T-helper 1 cell treated with Interleukin-12 subunit alpha and Interleukin-12 subunit beta and Interleukin-4 antibody, amounts not matched to agents 30 μg/mL and 1 μg/mL, for 36 hours (primary cell): ENCODE measurements around the gene NRP2.

Experiments used
- H3K27ac Mint-ChIP-seq: one replicate; pipeline ENCODE4 v1.8.0; 2021; ENCODE audit warnings: mild to moderate bottlenecking, mixed read lengths
- H3K27me3 Mint-ChIP-seq: one replicate; pipeline ENCODE4 v1.8.0; 2021; ENCODE audit warnings: low read depth, mixed read lengths
- H3K36me3 Mint-ChIP-seq: one replicate; pipeline ENCODE4 v1.8.0; 2021; ENCODE audit warnings: low read depth, mixed read lengths
- H3K4me1 Mint-ChIP-seq: one replicate; pipeline ENCODE4 v1.8.0; 2021; ENCODE audit warnings: low read depth, mixed read lengths
- H3K4me3 Mint-ChIP-seq: one replicate; pipeline ENCODE4 v1.8.0; 2021; ENCODE audit warnings: mild to moderate bottlenecking, moderate library complexity, mixed read lengths
- H3K9me3 Mint-ChIP-seq: one replicate; pipeline ENCODE4 v1.8.0; 2021; ENCODE audit warnings: mixed read lengths

The NRP2 gene

DNA sequence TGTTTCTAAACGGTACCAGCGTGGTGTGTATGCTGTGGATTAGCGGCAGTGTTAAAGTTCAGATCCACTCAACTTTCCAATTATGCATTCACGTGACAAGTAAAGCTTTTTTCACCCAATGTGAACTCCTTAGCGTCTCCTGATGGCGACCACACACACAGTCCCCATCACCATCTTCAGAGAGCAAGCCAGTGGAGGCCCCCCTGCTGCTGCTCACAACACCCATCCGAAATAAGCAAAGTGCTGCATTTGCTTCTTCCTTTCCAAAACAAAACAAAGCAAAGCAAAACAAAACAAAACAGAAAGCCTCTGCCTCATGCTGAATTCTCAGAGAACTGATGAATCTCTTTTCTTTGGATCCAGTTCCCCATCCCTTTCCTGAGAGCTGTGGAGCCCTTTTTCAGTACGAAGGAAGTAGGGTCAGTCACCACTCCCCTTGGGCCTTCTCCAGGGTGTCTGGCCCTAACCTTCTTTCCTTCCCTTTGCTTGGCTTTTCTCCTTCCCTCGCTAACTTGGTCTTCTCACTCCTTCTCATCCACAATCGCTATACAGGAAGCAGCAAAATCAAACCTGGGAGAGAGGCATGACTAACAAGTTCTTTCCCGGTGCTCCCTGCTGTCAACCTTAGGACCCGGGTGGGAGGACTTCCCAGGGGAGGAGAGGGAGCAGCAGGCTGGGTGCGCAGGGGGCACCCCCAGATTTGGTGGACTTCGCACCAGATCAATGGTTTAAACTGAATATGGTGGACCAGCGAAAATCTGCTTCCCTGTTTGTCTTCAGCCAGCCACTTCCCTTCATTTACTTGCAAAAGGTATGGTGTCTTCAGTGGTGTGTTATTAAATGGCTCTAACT, 56.0 kb downstream of the NRP2 start:
- no peaks in the 10 kb centered on the region for H3K36me3 Mint-ChIP-seq
- no peaks in the 10 kb centered on the region for H3K9me3 Mint-ChIP-seq
- H3K27ac Mint-ChIP-seq: no peak overlapping the region
- no peak overlapping the region for H3K4me3 Mint-ChIP-seq
- H3K27me3 Mint-ChIP-seq: peaks cover 5% of the 10 kb centered on the region
- H3K4me1 Mint-ChIP-seq: no peaks in the 10 kb centered on the region

DNA sequence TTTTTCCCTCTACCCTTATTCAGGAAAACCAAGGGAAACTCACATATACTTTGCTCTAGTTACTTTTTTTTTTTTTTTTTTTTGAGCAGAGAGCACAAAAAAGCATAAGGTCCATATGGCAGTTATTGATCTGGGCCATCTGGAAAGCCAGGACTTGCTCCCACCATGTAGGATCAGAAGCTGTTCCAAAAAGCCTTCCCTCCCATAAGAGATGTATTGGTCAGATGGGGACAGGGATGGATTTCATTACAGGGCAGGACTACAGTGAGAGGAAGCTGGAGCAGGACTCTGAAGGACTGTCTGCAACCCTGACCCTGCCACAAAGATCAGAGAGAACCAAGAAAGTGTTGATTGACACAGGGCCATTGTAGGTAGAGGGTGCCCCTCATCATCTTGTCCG, 57.3 kb downstream of the NRP2 start:
- no peaks in the 10 kb centered on the region for H3K4me1 Mint-ChIP-seq
- H3K9me3 Mint-ChIP-seq: no peaks in the 10 kb centered on the region
- no peak overlapping the region for H3K4me3 Mint-ChIP-seq
- H3K27ac Mint-ChIP-seq: no peak overlapping the region
- H3K36me3 Mint-ChIP-seq: no peaks in the 10 kb centered on the region
- peaks cover 5% of the 10 kb centered on the region for H3K27me3 Mint-ChIP-seq

DNA sequence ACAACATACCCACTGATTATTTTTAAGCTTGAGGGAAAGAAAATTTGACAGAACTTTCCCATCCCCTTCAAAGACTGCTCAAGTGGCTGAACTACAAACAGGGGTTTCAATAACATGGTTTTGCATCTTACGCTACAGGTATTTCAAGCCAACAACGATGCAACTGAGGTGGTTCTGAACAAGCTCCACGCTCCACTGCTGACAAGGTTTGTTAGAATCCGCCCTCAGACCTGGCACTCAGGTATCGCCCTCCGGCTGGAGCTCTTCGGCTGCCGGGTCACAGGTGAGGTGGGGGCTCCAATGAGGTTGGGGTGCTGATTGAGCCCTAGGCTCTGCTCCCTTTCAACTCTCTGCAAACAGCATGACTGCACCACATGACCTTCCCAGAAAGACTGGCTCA, 58.1 kb downstream of the NRP2 start:
- Mint-ChIP-seq H3K4me1 (no peaks in the 10 kb centered on the region), H3K27me3 (peaks cover 5% of the 10 kb centered on the region), H3K27ac (no peak overlapping the region), H3K36me3 (no peaks in the 10 kb centered on the region), H3K9me3 (no peaks in the 10 kb centered on the region), H3K4me3 (no peak overlapping the region)

DNA sequence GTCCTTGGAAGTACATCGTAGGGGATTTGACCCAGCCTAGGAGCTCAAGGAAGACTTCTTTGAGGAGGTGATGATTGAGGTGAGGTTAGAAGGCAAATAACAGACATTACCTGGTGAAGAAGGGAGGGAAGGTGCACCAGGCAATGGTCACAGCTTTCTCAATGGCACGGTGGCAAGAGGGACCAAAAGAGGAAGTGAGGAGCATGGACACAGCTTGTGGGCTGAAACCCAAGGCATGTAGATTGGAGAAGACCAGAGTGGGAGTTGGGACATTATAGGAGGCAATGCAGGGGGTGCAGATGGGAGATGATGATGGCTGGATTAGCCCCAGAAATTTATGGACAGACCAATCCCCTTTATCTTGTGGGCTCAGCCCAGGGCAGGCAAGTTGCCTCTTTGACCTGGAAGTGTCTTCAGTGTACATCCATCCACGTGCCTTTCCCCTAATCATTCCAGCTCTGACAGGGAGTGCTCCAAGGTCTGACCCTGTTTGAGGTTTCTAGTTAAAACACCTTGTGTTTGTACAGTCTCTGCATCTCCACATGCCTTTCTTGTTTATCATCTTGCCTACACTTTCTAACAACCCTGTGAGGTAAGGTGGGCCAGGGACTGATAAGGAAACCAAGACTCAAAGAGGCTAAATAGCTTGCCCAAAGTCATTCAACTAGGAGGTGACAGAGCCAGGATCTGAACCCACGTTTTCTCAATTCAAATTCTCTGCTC, 59.1 kb downstream of the NRP2 start:
- Mint-ChIP-seq H3K4me1 (no peaks in the 10 kb centered on the region), H3K36me3 (no peaks in the 10 kb centered on the region), H3K9me3 (no peaks in the 10 kb centered on the region), H3K27me3 (peaks cover 5% of the 10 kb centered on the region), H3K4me3 (no peak overlapping the region), H3K27ac (no peak overlapping the region)

DNA sequence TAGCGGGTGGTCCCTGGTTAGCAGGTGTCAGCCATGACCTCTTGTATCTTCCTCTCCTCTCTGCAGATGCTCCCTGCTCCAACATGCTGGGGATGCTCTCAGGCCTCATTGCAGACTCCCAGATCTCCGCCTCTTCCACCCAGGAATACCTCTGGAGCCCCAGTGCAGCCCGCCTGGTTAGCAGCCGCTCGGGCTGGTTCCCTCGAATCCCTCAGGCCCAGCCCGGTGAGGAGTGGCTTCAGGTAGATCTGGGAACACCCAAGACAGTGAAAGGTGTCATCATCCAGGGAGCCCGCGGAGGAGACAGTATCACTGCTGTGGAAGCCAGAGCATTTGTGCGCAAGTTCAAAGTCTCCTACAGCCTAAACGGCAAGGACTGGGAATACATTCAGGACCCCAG, 60.8 kb downstream of the NRP2 start:
- H3K9me3 Mint-ChIP-seq: no peaks in the 10 kb centered on the region
- no peak overlapping the region for H3K4me3 Mint-ChIP-seq
- H3K27me3 Mint-ChIP-seq: no peaks in the 10 kb centered on the region
- no peaks in the 10 kb centered on the region for H3K36me3 Mint-ChIP-seq
- no peaks in the 10 kb centered on the region for H3K4me1 Mint-ChIP-seq
- no peak overlapping the region for H3K27ac Mint-ChIP-seq

DNA sequence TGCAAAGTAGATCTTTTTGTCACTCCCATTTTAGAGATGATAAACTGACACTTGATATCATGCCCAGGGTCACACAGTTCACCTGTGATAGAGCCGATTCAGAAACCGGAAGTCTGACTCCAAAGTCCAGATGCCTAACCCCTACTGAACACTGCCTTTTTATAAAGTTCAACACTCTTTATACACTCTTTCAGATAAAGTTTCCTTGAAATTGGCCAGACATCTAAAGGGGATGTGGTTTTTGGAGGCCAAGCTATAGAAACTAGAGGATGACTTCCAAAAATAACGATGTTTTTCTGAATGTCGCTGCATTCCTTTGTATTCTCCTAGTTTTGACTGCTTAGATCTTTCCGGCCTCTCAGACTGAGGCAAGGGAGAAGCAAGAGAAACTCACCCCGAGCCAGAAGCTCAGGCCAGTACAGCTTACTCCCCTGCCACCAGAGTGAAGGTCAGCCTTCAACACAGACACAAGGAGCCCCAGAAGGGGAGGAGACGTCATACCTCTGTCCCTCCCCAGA, 61.8 kb downstream of the NRP2 start:
- H3K27me3 Mint-ChIP-seq: no peaks in the 10 kb centered on the region
- no peaks in the 10 kb centered on the region for H3K9me3 Mint-ChIP-seq
- no peak overlapping the region for H3K4me3 Mint-ChIP-seq
- no peak overlapping the region for H3K27ac Mint-ChIP-seq
- no peaks in the 10 kb centered on the region for H3K4me1 Mint-ChIP-seq
- H3K36me3 Mint-ChIP-seq: no peaks in the 10 kb centered on the region

DNA sequence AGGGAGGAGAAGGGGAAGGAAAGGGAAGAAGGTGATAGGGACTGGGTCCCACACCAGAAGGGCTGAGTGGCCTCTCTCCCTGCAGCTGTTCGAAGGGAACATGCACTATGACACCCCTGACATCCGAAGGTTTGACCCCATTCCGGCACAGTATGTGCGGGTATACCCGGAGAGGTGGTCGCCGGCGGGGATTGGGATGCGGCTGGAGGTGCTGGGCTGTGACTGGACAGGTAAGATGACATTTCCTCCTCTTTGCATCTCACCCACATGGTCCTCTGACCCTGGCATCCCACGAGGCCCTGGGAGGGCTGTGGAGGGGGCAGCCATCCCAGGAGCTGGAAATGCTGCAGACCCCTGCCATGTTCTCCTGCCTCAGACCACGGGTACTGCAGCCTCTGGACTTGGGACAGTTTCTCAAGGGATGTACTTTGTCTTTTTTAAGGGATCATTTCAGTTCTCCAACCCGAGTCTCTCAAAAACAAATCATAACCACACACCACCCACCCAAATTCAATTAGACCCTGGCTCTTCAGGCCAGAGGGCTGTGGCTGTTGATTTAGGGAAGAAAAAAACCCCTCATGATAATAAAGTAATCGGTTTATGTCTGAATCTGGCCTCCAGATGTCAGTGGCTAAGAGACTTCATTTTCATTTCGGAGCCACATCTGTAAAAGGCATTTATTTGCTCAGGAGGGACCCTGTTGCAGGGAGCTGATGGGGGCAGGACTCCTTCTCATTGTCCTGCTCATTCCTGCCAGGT, 63.5 kb downstream of the NRP2 start:
- no peak overlapping the region for H3K27ac Mint-ChIP-seq
- H3K36me3 Mint-ChIP-seq: no peaks in the 10 kb centered on the region
- no peaks in the 10 kb centered on the region for H3K27me3 Mint-ChIP-seq
- no peaks in the 10 kb centered on the region for H3K4me1 Mint-ChIP-seq
- H3K4me3 Mint-ChIP-seq: no peak overlapping the region
- H3K9me3 Mint-ChIP-seq: no peaks in the 10 kb centered on the region

DNA sequence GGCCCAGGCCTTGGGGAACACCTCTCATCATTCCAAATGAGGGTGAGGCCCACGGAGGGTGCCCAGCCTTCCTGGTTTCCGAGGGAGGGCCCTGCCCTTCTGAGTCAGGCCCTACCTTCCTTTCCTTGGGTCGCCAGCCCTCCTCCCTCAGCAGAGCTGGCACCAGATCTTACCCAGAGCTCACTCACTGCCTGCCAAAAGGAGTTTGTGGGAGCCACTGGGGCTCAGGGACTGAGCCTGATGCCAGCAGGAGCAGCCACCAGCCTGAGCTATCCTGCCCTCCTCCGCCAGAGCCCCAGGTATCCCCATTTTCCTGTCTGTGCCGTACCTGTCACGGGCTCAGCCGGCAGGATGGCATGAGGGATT, 64.1 kb downstream of the NRP2 start:
- no peak overlapping the region for H3K27ac Mint-ChIP-seq
- H3K9me3 Mint-ChIP-seq: no peaks in the 10 kb centered on the region
- H3K4me1 Mint-ChIP-seq: no peaks in the 10 kb centered on the region
- no peaks in the 10 kb centered on the region for H3K27me3 Mint-ChIP-seq
- H3K36me3 Mint-ChIP-seq: no peaks in the 10 kb centered on the region
- no peak overlapping the region for H3K4me3 Mint-ChIP-seq

DNA sequence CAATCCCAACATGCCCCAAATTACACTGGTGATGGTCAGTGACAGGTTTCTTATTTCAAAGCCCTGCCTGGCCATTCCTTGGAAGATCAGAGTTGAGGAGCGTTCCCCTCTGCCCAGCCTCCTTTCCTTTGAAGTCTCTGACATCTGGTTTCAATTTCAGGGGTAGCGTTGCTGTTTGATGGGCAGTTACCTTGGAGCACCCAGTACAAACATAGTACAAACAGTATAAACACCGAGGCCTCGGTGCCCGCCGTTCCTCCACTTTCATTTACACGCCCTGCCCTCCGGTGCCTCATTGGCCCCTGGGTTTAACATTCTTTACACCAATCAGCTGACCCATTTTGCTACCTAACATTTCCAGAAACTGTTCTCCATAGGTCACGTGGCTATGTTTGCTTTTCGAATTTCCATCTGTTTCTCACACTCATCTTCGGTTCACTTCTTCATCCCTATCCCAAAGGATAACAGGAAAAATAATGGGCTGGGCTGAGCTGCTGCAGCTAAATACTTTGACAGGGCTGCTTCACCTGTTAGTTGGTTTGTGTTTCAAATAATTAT, 65.6 kb downstream of the NRP2 start:
- H3K4me1 Mint-ChIP-seq: no peaks in the 10 kb centered on the region
- no peak overlapping the region for H3K4me3 Mint-ChIP-seq
- no peaks in the 10 kb centered on the region for H3K9me3 Mint-ChIP-seq
- no peak overlapping the region for H3K27ac Mint-ChIP-seq
- H3K27me3 Mint-ChIP-seq: no peaks in the 10 kb centered on the region
- no peaks in the 10 kb centered on the region for H3K36me3 Mint-ChIP-seq

DNA sequence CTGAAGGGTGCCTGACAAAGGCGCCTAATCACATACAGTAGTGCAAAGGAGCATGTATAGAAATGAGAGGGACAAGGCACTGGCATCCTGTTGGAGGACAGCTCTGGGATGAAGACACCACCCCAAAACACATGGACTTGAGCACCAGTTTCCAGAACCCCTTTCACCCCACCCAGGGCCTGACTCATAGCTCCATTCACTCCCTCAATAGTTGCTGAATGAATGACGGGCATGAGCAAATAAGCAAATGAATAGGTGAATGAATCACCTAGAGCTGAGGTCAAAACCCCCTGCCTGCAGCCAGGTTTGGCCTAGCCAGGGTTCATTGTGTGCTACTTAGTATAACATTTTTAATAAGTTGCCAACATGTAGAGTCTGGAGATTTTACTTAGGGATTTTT, 66.3 kb downstream of the NRP2 start:
- no peak overlapping the region for H3K27ac Mint-ChIP-seq
- H3K36me3 Mint-ChIP-seq: no peaks in the 10 kb centered on the region
- H3K27me3 Mint-ChIP-seq: no peaks in the 10 kb centered on the region
- H3K4me3 Mint-ChIP-seq: no peak overlapping the region
- no peaks in the 10 kb centered on the region for H3K9me3 Mint-ChIP-seq
- no peaks in the 10 kb centered on the region for H3K4me1 Mint-ChIP-seq

DNA sequence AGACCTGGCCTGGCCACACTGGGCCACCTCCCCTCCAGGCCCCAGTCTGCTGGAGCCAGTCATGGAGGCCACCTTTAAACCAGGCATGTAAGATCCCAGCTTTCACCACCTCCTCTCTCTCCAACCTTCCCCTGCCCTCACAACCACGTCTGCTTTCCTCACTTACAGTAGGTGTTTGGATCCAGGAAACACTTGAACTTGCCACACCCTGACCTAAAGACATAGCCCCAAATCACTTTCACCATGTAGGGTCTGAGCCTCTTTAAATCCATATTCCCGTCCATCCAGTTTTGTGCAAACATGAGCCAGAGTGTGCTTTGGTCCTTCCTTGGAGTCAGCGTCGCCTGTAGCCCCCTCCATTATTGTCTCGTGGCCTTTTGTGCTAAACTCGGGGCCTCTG, 66.8 kb downstream of the NRP2 start:
- H3K36me3 Mint-ChIP-seq: no peaks in the 10 kb centered on the region
- H3K27ac Mint-ChIP-seq: no peak overlapping the region
- H3K9me3 Mint-ChIP-seq: no peaks in the 10 kb centered on the region
- H3K4me3 Mint-ChIP-seq: no peak overlapping the region
- H3K27me3 Mint-ChIP-seq: no peaks in the 10 kb centered on the region
- no peaks in the 10 kb centered on the region for H3K4me1 Mint-ChIP-seq

DNA sequence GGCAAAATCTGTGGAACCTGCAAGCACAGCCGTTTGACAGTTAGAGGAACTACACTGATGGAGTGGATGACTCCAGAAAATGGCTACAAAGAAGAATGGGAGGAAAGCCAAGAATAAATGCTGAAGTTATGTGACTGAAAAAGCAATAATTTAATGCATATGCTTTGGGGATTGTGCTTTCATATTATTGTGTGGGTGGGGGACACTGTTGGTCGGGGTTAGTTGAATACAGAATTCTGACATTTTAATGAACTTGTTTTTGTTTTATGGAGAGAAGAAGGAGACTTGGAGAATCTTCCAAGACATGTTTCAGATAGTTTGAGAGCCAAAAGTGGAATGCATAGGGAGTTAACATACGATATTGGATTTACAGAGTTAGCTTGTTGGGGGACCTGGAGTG, 68.5 kb downstream of the NRP2 start:
- H3K36me3 Mint-ChIP-seq: peaks cover 3% of the 10 kb centered on the region
- no peaks in the 10 kb centered on the region for H3K27me3 Mint-ChIP-seq
- H3K27ac Mint-ChIP-seq: no peak overlapping the region
- H3K4me1 Mint-ChIP-seq: no peaks in the 10 kb centered on the region
- H3K9me3 Mint-ChIP-seq: no peaks in the 10 kb centered on the region
- H3K4me3 Mint-ChIP-seq: no peak overlapping the region

DNA sequence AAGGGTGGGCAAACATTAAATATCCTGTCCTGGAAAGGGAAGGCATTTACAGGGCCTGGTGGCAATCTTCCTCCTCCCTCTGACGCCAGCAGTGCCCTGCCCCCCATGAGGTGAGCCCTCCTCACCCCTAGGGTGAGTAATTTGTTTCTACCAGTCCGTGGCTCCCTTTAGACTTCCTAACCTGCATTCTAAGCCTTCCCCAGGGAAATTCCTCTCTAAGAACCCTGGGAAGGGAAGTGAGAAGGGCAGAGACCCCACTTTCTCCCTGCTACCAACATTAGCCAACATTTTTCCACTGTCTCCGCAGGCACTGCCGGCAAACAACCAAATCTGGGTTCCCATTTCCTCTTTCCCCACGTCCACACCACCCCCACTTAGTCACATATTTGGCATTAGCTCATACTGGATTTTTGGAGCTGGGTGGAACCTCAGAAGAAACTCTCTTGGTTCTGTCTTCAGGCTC, 69.3 kb downstream of the NRP2 start:
- Mint-ChIP-seq H3K4me1 (no peaks in the 10 kb centered on the region), H3K27me3 (no peaks in the 10 kb centered on the region), H3K4me3 (no peak overlapping the region)

DNA sequence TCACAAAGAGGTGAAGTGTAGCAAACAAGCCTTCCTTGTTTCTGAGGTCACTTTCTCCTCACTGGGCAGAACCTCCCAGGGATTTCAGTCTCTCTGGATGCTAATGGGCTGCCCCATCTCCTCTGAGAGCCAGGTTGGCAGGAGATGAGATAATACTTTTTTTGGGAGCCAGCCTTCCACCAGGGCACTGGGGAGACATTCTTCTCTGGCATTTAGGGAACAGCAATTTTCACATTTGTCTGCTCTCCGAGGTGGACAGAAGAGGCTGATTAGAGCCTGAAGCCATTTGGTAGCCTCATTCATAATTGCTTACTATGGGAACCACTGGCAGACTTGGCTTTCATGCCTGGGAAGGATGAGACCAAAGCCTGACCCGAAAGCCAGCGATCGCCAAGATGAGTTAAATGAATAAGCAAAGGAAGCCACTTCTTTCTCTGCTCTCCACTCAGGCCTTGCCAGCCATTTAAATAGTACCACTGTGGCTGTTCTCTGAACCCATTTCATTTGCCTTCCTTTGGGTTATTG, 70.1 kb downstream of the NRP2 start:
- Mint-ChIP-seq H3K9me3 (no peaks in the 10 kb centered on the region), H3K36me3 (peaks cover 3% of the 10 kb centered on the region), H3K4me3 (no peak overlapping the region), H3K4me1 (no peaks in the 10 kb centered on the region), H3K27ac (no peak overlapping the region), H3K27me3 (no peaks in the 10 kb centered on the region)

More for the DNA sequence above, 69.3 kb downstream of the NRP2 start:
- Mint-ChIP-seq H3K36me3 (peaks cover 3% of the 10 kb centered on the region), H3K9me3 (no peaks in the 10 kb centered on the region), H3K27ac (no peak overlapping the region)
